ENCODE measurements around the gene ZNRF1.

DNA sequence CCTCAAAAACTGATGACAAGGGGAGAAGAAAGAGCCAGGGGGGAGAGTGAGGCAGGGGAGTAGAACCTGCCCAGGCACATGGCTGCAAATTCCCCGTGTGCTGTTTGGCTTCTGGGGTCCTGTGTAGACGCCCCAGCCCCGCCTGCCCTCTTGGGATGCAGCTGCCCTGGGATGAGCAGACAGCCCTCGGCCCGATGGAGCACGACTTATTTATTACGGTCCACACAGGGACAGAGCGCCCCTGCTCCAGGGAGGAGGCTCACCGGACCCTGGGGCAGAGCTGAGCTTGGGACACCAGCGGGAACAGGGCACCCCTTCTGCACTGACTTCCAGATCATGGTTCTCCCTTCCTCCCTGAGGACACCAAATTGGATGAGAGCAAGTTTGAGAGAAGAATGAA, 108.7 kb downstream of the ZNRF1 start:
- TF ChIP-seq SP1 (IDR thresholded peaks at IDR 0.05; ENCODE audit: low read depth) (no peak), JUND (IDR thresholded peaks at IDR 0.05) (no peak), EGR1 (IDR thresholded peaks at IDR 0.05; ENCODE audit: low read depth) (no peak), POLR2AphosphoS5 (IDR thresholded peaks at IDR 0.05; ENCODE audit: low read depth, low read length) (no peak)
- TF ChIP-seq, protein P1, sequence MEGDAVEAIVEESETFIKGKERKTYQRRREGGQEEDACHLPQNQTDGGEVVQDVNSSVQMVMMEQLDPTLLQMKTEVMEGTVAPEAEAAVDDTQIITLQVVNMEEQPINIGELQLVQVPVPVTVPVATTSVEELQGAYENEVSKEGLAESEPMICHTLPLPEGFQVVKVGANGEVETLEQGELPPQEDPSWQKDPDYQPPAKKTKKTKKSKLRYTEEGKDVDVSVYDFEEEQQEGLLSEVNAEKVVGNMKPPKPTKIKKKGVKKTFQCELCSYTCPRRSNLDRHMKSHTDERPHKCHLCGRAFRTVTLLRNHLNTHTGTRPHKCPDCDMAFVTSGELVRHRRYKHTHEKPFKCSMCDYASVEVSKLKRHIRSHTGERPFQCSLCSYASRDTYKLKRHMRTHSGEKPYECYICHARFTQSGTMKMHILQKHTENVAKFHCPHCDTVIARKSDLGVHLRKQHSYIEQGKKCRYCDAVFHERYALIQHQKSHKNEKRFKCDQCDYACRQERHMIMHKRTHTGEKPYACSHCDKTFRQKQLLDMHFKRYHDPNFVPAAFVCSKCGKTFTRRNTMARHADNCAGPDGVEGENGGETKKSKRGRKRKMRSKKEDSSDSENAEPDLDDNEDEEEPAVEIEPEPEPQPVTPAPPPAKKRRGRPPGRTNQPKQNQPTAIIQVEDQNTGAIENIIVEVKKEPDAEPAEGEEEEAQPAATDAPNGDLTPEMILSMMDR (IDR thresholded peaks at IDR 0.05 in 2 of 3, conservative IDR thresholded peaks at IDR 0.05 in 1 of 3; ENCODE audit: borderline replicate concordance in 1 of 3, insufficient read depth in 1 of 3, low read depth in 2 of 3, low read length in 2 of 3) = no peak
